Thyroid gland (tissue), 4 donors: ENCODE measurements around the gene GSX2. TPM values are rescaled to one million over a fixed set of nuclear protein-coding genes. Genes with fewer than 3 reads are reported as not detected.

Experiments
- DNase-seq, 2 donors: peaks; one replicate each; pipeline ENCODE4 v3.0.0-alpha.2; 2019
- H3K27ac ChIP-seq, 3 donors: fragments of 200-600 bp; sonication (generic); 1 replicate in 2 of 3; 2 replicates in 1 of 3; pipeline ENCODE4 v1.5.1; 2016 to 2019; ENCODE audit warnings: mild to moderate bottlenecking in 1 of 3, moderate library complexity in 1 of 3
- H3K27me3 ChIP-seq: fragments of 200-600 bp; sonication (generic); one replicate; pipeline ENCODE4 v1.5.1; 2019
- H3K36me3 ChIP-seq, 2 donors: fragments of 200-600 bp; sonication (generic); one replicate each; pipeline ENCODE4 v1.5.1; 2016 to 2019
- H3K4me1 ChIP-seq, 2 donors: fragments of 200-600 bp; sonication (generic); one replicate each; pipeline ENCODE4 v1.5.1; 2017 to 2019
- H3K4me3 ChIP-seq, 3 donors: fragments of 200-600 bp; sonication (generic); replicated peaks in 1 of 3; 1 replicate in 2 of 3; 2 replicates in 1 of 3; pipeline ENCODE4 v1.5.1; 2016; ENCODE audit warnings: mild to moderate bottlenecking in 1 of 3
- H3K9me3 ChIP-seq: fragments of 200-600 bp; sonication (generic); one replicate; pipeline ENCODE4 v1.5.1; 2017
- POLR2A ChIP-seq, 2 donors: fragments of 450-650 bp; IDR thresholded peaks; one replicate each; pipeline ENCODE4 v1.6.1; 2017; ENCODE audit warnings: antibody characterized with exemption in 2 of 2, mild to moderate bottlenecking in 2 of 2, moderate library complexity in 1 of 2
- WGBS, 2 donors: methylation state at CpG; one replicate each; pipeline ENCODE4 v1.1.5; 2017; 5-methylcytosine and 5-hydroxymethylcytosine counted together
- intact Hi-C: fragments of 100-400 bp; cut with DNase I; formaldehyde crosslinking; loops from one replicate; pipeline ENCODE4 v1.15.1; 2023
- total RNA-seq, 4 donors: library from RNA; depleted of rRNA; stranded (reverse); fragments of >200 nt; gene quantifications; one replicate each; pipeline ENCODE4 v1.2.3, GENCODE V29; 2016
- TF ChIP-seq, protein P1 (sequence below), 6 experiments: fragments of 200-600 bp in 3 of 6; fragments of 450-650 bp in 3 of 6; sonication (generic) in 3 of 6; IDR thresholded peaks; one replicate each; pipeline ENCODE4 v1.5.1; 2016 to 2019; ENCODE audit warnings: antibody characterized with exemption in 6 of 6, mild to moderate bottlenecking in 2 of 6, inconsistent platforms in 1 of 6, moderate library complexity in 1 of 6

Gene GSX2
- total RNA-seq, 4 donors from 2014 or later = not detected

DNA sequence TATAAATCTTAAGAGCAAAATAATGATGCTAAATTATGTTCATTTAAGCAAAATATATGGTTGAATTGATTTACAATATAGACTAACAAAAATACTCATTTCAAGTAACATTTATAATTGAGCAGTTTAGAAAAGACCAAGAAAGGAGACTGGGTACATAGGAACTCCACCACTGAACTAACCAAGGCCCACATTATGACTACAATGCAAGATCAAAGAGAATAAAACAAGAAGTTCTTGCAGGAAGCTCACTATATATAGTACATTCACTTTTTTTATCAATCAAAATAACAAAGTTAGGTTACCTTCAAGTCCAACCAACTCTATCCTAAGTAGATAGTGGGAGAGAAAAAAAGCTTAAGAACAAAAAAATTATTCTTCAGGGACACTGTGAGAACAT lies 43.6 kb upstream of the GSX2 start:
- no peak for DNase-seq
- TF ChIP-seq, protein P1, sequence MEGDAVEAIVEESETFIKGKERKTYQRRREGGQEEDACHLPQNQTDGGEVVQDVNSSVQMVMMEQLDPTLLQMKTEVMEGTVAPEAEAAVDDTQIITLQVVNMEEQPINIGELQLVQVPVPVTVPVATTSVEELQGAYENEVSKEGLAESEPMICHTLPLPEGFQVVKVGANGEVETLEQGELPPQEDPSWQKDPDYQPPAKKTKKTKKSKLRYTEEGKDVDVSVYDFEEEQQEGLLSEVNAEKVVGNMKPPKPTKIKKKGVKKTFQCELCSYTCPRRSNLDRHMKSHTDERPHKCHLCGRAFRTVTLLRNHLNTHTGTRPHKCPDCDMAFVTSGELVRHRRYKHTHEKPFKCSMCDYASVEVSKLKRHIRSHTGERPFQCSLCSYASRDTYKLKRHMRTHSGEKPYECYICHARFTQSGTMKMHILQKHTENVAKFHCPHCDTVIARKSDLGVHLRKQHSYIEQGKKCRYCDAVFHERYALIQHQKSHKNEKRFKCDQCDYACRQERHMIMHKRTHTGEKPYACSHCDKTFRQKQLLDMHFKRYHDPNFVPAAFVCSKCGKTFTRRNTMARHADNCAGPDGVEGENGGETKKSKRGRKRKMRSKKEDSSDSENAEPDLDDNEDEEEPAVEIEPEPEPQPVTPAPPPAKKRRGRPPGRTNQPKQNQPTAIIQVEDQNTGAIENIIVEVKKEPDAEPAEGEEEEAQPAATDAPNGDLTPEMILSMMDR (IDR thresholded peaks at IDR 0.05) = no peak
- TF ChIP-seq POLR2A (IDR thresholded peaks at IDR 0.05) = no peak
- Histone ChIP-seq H3K27ac (no peak overlapping the region), H3K9me3 (no peaks in the 10 kb centered on the region), H3K27me3 (no peaks in the 10 kb centered on the region), H3K4me3 (no peak overlapping the region), H3K36me3 (no peaks in the 10 kb centered on the region), H3K4me1 (peaks cover 20 to 21% of the 10 kb centered on the region in 2 donors)
- intact Hi-C loops = no loop called here

DNA sequence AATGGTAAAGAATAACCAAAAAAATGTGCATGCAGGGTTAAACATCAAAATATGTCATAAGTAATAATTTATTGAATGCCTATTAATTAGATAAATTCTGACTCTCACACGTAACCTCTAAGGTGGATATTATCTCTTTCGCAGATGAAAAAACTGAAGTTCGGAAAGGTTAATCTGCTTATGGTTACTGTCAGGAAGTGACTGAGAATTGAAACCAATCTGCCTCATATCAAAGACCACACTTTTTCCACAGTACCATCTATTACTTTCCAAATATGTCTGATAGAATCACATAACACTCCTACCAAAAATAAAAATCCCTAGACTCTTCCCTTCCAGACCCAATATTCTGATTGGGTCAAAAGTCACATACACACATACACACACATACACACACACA lies 41.8 kb upstream of the GSX2 start:
- DNase-seq = no peak
- H3K9me3 ChIP-seq = no peaks in the 10 kb centered on the region
- peaks cover 27 to 30% of the 10 kb centered on the region in 2 donors for H3K4me1 ChIP-seq
- H3K36me3 ChIP-seq = no peaks in the 10 kb centered on the region
- intact Hi-C loops = no loop called here
- WGBS, 2 donors = 76 to 89% methylated on average over 3 of the region's 3 CpGs
- no peaks in the 10 kb centered on the region for H3K27me3 ChIP-seq
- H3K27ac ChIP-seq = no peak overlapping the region
- TF ChIP-seq POLR2A (IDR thresholded peaks at IDR 0.05) = no peak
- TF ChIP-seq, protein P1 (IDR thresholded peaks at IDR 0.05) = no peak
- H3K4me3 ChIP-seq = no peak overlapping the region

DNA sequence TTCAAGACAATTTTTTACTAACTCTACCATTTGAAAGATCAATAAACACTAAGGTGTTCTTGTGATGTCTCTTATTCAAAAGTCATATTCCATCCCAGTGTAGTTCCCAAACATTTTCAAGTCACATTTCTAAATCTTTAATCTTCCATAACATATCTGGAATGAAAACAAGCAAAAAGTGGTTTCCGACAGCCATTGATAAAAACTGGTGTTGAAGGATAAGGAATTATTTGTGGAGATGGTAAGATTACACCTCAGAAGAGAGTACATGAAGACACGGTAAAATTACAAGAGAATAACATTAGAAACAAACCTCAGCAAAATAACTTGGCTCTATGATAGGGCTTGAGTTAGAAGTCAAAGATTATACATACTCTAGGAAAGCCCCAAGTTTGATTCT lies 39.8 kb upstream of the GSX2 start:
- 78 to 86% methylated on average over 2 of the region's 2 CpGs for WGBS, 2 donors
- intact Hi-C loops = no loop called here

DNA sequence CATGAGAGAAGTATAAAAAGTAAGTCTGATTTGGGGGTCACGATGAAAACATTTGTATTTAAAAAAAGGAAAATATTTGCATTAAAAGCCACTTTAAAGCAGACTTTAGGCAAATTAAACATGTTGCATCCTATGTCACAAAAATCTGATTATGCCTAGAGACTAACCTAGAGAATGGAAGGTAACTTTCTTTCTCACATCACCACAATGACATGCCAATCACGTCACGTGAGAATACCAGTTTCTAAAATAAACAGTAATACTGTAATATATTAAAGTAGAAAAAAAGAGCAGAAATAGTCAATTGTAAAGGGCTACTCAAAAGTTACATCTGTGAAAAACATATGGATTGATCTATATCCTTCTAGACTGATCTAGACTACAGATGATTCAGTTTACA lies 38.9 kb upstream of the GSX2 start:
- H3K27me3 ChIP-seq = no peaks in the 10 kb centered on the region
- intact Hi-C loops = no loop called here
- H3K4me1 ChIP-seq = peaks cover 37 to 40% of the 10 kb centered on the region in 2 donors
- H3K27ac ChIP-seq = no peak overlapping the region
- no peaks in the 10 kb centered on the region for H3K36me3 ChIP-seq
- DNase-seq = no peak
- H3K9me3 ChIP-seq = no peaks in the 10 kb centered on the region
- no peak overlapping the region for H3K4me3 ChIP-seq
- 75 to 76% methylated on average over 3 of the region's 3 CpGs for WGBS, 2 donors
- TF ChIP-seq, protein P1 (IDR thresholded peaks at IDR 0.05) = no peak
- TF ChIP-seq POLR2A (IDR thresholded peaks at IDR 0.05) = no peak

More for the DNA sequence above, 39.8 kb upstream of the GSX2 start:
- Histone ChIP-seq H3K4me1 (peaks cover 28 to 30% of the 10 kb centered on the region in 2 donors), H3K4me3 (no peak overlapping the region), H3K27ac (no peak overlapping the region), H3K36me3 (no peaks in the 10 kb centered on the region), H3K27me3 (no peaks in the 10 kb centered on the region), H3K9me3 (no peaks in the 10 kb centered on the region)
- DNase-seq = no peak
- TF ChIP-seq POLR2A (IDR thresholded peaks at IDR 0.05) = no peak
- TF ChIP-seq, protein P1 (IDR thresholded peaks at IDR 0.05) = no peak

DNA sequence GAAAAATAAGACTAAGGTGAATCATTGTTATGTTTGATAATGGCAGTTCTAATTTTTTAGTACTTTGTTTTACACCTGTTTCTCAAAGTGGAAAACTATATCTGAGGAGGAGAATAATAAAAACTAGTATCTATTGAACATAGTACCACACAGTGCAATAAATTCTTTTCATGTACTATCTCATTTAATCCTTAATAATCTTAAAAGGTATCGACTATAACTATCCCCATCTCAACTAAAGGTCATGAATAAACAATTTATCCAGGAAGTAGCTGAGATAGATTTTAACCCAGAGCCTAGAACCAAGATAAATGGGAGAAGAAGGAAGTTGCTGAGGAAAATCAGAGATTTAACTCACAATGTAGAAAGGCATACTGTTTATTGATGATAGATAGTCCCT lies 38.1 kb upstream of the GSX2 start:
- Histone ChIP-seq H3K36me3 (no peaks in the 10 kb centered on the region), H3K27me3 (no peaks in the 10 kb centered on the region), H3K4me1 (peaks cover 36% of the 10 kb centered on the region in 2 donors), H3K4me3 (no peak overlapping the region), H3K9me3 (no peaks in the 10 kb centered on the region), H3K27ac (no peak overlapping the region)
- DNase-seq = no peak
- TF ChIP-seq, protein P1 (IDR thresholded peaks at IDR 0.05) = no peak
- TF ChIP-seq POLR2A (IDR thresholded peaks at IDR 0.05) = no peak
- intact Hi-C loops = no loop called here
- 92 to 98% methylated on average over 1 of the region's 1 CpG for WGBS, 2 donors
